H9 (cell line): ENCODE results near the gene KRT79. TPM values are rescaled to one million over a fixed set of nuclear protein-coding genes. Genes with fewer than 3 reads are reported as not detected.

ENCODE experiments used
- DNase-seq: peaks from one replicate; pipeline ENCODE4 v3.0.0-alpha.2; 2017
- H2AFZ ChIP-seq: one replicate; pipeline ENCODE4 v1.6.1; 2013; ENCODE audit warnings: mild to moderate bottlenecking, low read length, control low read depth, moderate library complexity
- H2AK5ac ChIP-seq: 2 replicates; pipeline ENCODE4 v1.6.1; 2013; ENCODE audit warnings: low read length, control low read depth, mixed read lengths; ENCODE audit not compliant: insufficient read length
- H2BK120ac ChIP-seq: one replicate; pipeline ENCODE4 v1.6.1; 2013; ENCODE audit warnings: low read depth, mild to moderate bottlenecking, low read length, control low read depth, inconsistent platforms; ENCODE audit not compliant: poor library complexity, severe bottlenecking
- H2BK12ac ChIP-seq: 2 replicates; pipeline ENCODE4 v1.6.1; 2013; ENCODE audit warnings: low read length, control low read depth, mixed read lengths, low read depth; ENCODE audit not compliant: insufficient read length
- H2BK15ac ChIP-seq: 2 replicates; pipeline ENCODE4 v1.6.1; 2013; ENCODE audit warnings: low read depth, low read length, control low read depth
- H2BK20ac ChIP-seq: one replicate; pipeline ENCODE4 v1.6.1; 2013; ENCODE audit warnings: low read depth, mild to moderate bottlenecking, low read length, control low read depth, inconsistent platforms; ENCODE audit not compliant: poor library complexity, severe bottlenecking
- H2BK5ac ChIP-seq: 2 replicates; pipeline ENCODE4 v1.6.1; 2013; ENCODE audit warnings: low read length, control low read depth, mixed read lengths; ENCODE audit not compliant: insufficient read length
- H3K14ac ChIP-seq: 2 replicates; pipeline ENCODE4 v1.6.1; 2013; ENCODE audit warnings: low read length, control low read depth; ENCODE audit not compliant: insufficient read depth
- H3K18ac ChIP-seq: 2 replicates; pipeline ENCODE4 v1.6.1; 2013; ENCODE audit warnings: low read depth, mild to moderate bottlenecking, mixed read lengths, low read length, control low read depth; ENCODE audit not compliant: insufficient read length
- H3K23ac ChIP-seq: 2 replicates; pipeline ENCODE4 v1.6.1; 2013; ENCODE audit warnings: low read length, control low read depth, mixed read lengths, low read depth; ENCODE audit not compliant: insufficient read length
- H3K23me2 ChIP-seq: 2 replicates; pipeline ENCODE4 v1.6.1; 2013; ENCODE audit warnings: low read depth, mild to moderate bottlenecking, mixed read lengths, low read length, control low read depth; ENCODE audit not compliant: insufficient read length, poor library complexity, severe bottlenecking
- H3K27ac ChIP-seq: 2 replicates; pipeline ENCODE4 v1.5.1; 2013; ENCODE audit warnings: low read length, control low read depth, mixed read lengths, low read depth; ENCODE audit not compliant: insufficient read length
- H3K27me3 ChIP-seq: 2 replicates; pipeline ENCODE4 v1.6.1; 2013; ENCODE audit warnings: low read length, control low read depth, inconsistent platforms; ENCODE audit not compliant: insufficient read depth
- H3K4ac ChIP-seq: 2 replicates; pipeline ENCODE4 v1.6.1; 2013; ENCODE audit warnings: low read depth, mild to moderate bottlenecking, control low read depth, inconsistent platforms, low read length, moderate library complexity
- H3K4me1 ChIP-seq: 2 replicates; pipeline ENCODE4 v1.6.1; 2013; ENCODE audit warnings: low read length, control low read depth, inconsistent platforms; ENCODE audit not compliant: insufficient read depth
- H3K4me2 ChIP-seq: 2 replicates; pipeline ENCODE4 v1.6.1; 2013; ENCODE audit warnings: low read length, control low read depth, mixed read lengths; ENCODE audit not compliant: insufficient read length, insufficient read depth
- H3K56ac ChIP-seq: 2 replicates; pipeline ENCODE4 v1.6.1; 2013; ENCODE audit warnings: low read depth, mild to moderate bottlenecking, mixed read lengths, low read length, control low read depth; ENCODE audit not compliant: insufficient read length
- H3K79me1 ChIP-seq: 2 replicates; pipeline ENCODE4 v1.6.1; 2013; ENCODE audit warnings: low read depth, mild to moderate bottlenecking, moderate library complexity, low read length, control low read depth, inconsistent platforms; ENCODE audit not compliant: insufficient read depth, poor library complexity, severe bottlenecking
- H3K79me2 ChIP-seq: 2 replicates; pipeline ENCODE4 v1.6.1; 2013; ENCODE audit warnings: low read length, control low read depth, inconsistent platforms; ENCODE audit not compliant: insufficient read depth
- H3K9ac ChIP-seq: 2 replicates; pipeline ENCODE4 v1.6.1; 2013; ENCODE audit warnings: low read length, control low read depth, mixed read lengths; ENCODE audit not compliant: insufficient read length; ENCODE audit errors: extremely low read depth
- H3K9me3 ChIP-seq: one replicate; pipeline ENCODE4 v1.6.1; 2013; ENCODE audit warnings: low read depth, low read length, inconsistent platforms; ENCODE audit not compliant: control insufficient read depth
- H3T11ph ChIP-seq: one replicate; pipeline ENCODE4 v1.6.1; 2013; ENCODE audit warnings: mild to moderate bottlenecking, low read length, control low read depth, inconsistent platforms
- H4K20me1 ChIP-seq: one replicate; pipeline ENCODE4 v1.6.1; 2013; ENCODE audit not compliant: control insufficient read depth, insufficient read length, insufficient read depth
- H4K5ac ChIP-seq: 2 replicates; pipeline ENCODE4 v1.6.1; 2013; ENCODE audit warnings: low read depth, mild to moderate bottlenecking, mixed read lengths, low read length, control low read depth; ENCODE audit not compliant: insufficient read length
- H4K8ac ChIP-seq: replicated peaks from 2 replicates; pipeline ENCODE4 v1.6.1; 2013; ENCODE audit warnings: low read length, control low read depth, mixed read lengths, low read depth; ENCODE audit not compliant: insufficient read length
- H4K91ac ChIP-seq: 2 replicates; pipeline ENCODE4 v1.6.1; 2013; ENCODE audit warnings: low read depth, mild to moderate bottlenecking, moderate library complexity, mixed read lengths, low read length, control low read depth; ENCODE audit not compliant: insufficient read length
- H3K27ac Mint-ChIP-seq, 3 experiments: 2 replicates in 2 of 3; 3 replicates in 1 of 3; pipeline ENCODE4 v1.8.0; 2020 to 2021; ENCODE audit warnings: mixed read lengths in 3 of 3, mild to moderate bottlenecking in 1 of 3, moderate library complexity in 1 of 3
- H3K27me3 Mint-ChIP-seq: 2 replicates; pipeline ENCODE4 v1.8.0; 2021; ENCODE audit warnings: low read depth, mild to moderate bottlenecking, moderate library complexity, mixed read lengths
- H3K36me3 Mint-ChIP-seq, 3 experiments: 2 replicates in 2 of 3; 3 replicates in 1 of 3; pipeline ENCODE4 v1.8.0; 2020 to 2021; ENCODE audit warnings: low read depth in 3 of 3, mixed read lengths in 3 of 3; ENCODE audit not compliant: insufficient read depth in 1 of 3
- H3K4me1 Mint-ChIP-seq, 2 experiments: 2 replicates each; pipeline ENCODE4 v1.8.0; 2020; ENCODE audit warnings: mixed read lengths in 2 of 2
- H3K4me3 Mint-ChIP-seq, 2 experiments: 2 replicates in 1 of 2; 3 replicates in 1 of 2; pipeline ENCODE4 v1.8.0; 2020 to 2021; ENCODE audit warnings: mild to moderate bottlenecking in 2 of 2, mixed read lengths in 2 of 2, moderate library complexity in 1 of 2
- H3K9me3 Mint-ChIP-seq, 2 experiments: 2 replicates in 1 of 2; 3 replicates in 1 of 2; pipeline ENCODE4 v1.8.0; 2020; ENCODE audit warnings: mild to moderate bottlenecking in 2 of 2, mixed read lengths in 2 of 2, moderate library complexity in 1 of 2
- WGBS: extraction: QIAGEN DNeasy Blood & Tissue Kit; methylation state at CpG from one replicate; pipeline ENCODE4 v1.1.7; 2013; ENCODE audit warnings: missing lambda C conversion rate, low lambda C conversion rate, mixed read lengths; ENCODE audit not compliant: insufficient read length; ENCODE audit errors: extremely low coverage; 5-methylcytosine and 5-hydroxymethylcytosine counted together
- total RNA-seq: library from RNA; stranded (reverse); gene quantifications from 2 replicates; pipeline ENCODE4 v1.2.1, GENCODE V29; 2021
- TF ChIP-seq, protein P1 (sequence below): fragments of 200-600 bp; sonication (generic); conservative IDR thresholded peaks from 3 replicates; pipeline ENCODE4 v1.8.0; 2021; ENCODE audit warnings: antibody characterized with exemption, mild to moderate bottlenecking

KRT79 gene
- total RNA-seq, 1 experiment from 2014 or later = not detected

- H3K56ac ChIP-seq = no peak overlapping the region
- peaks cover 59% of the 10 kb centered on the region for H3K27me3 Mint-ChIP-seq
- H2BK5ac ChIP-seq = no peak overlapping the region
- DNase-seq = no peak
- peaks cover 9% of the 10 kb centered on the region for H3K23me2 ChIP-seq
- no peak overlapping the region for H4K8ac ChIP-seq
- H2AK5ac ChIP-seq = no peak overlapping the region
- H3K23ac ChIP-seq = no peak overlapping the region
- H2BK120ac ChIP-seq = no peak overlapping the region
- no peaks in the 10 kb centered on the region for H4K20me1 ChIP-seq
- H3K9me3 Mint-ChIP-seq = no peaks in the 10 kb centered on the region
- H3K14ac ChIP-seq = no peak overlapping the region
- H4K5ac ChIP-seq = no peak overlapping the region
- H3K4me1 Mint-ChIP-seq = peaks cover 12 to 28% of the 10 kb centered on the region in 2 experiments
- no peak overlapping the region for H2BK15ac ChIP-seq
- no peak overlapping the region for H3K9ac ChIP-seq
- no peak overlapping the region for H2BK12ac ChIP-seq
- no peaks in the 10 kb centered on the region for H3K79me1 ChIP-seq
- H3K79me2 ChIP-seq = no peaks in the 10 kb centered on the region
- no peaks in the 10 kb centered on the region for H3K9me3 ChIP-seq
- no peak overlapping the region for H3K27ac Mint-ChIP-seq
- H3K4me2 ChIP-seq = no peak overlapping the region
- no peak overlapping the region for H3K27ac ChIP-seq
- H3K27me3 ChIP-seq = no peaks in the 10 kb centered on the region; the same call in 1 of the 2 replicates
- TF ChIP-seq, protein P1, sequence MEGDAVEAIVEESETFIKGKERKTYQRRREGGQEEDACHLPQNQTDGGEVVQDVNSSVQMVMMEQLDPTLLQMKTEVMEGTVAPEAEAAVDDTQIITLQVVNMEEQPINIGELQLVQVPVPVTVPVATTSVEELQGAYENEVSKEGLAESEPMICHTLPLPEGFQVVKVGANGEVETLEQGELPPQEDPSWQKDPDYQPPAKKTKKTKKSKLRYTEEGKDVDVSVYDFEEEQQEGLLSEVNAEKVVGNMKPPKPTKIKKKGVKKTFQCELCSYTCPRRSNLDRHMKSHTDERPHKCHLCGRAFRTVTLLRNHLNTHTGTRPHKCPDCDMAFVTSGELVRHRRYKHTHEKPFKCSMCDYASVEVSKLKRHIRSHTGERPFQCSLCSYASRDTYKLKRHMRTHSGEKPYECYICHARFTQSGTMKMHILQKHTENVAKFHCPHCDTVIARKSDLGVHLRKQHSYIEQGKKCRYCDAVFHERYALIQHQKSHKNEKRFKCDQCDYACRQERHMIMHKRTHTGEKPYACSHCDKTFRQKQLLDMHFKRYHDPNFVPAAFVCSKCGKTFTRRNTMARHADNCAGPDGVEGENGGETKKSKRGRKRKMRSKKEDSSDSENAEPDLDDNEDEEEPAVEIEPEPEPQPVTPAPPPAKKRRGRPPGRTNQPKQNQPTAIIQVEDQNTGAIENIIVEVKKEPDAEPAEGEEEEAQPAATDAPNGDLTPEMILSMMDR = no peak
- H3K4ac ChIP-seq = no peak overlapping the region
- H3T11ph ChIP-seq = no peak overlapping the region
- H2AFZ ChIP-seq = no peak overlapping the region
- H3K4me3 Mint-ChIP-seq = no peak overlapping the region
- no peak overlapping the region for H2BK20ac ChIP-seq
- H4K91ac ChIP-seq = no peak overlapping the region
- no peak overlapping the region for H3K18ac ChIP-seq
- WGBS = no CpG with 5 or more reads among the region's 7 CpGs
- H3K36me3 Mint-ChIP-seq = no peaks in the 10 kb centered on the region
- no peaks in the 10 kb centered on the region for H3K4me1 ChIP-seq
Measured at GRCh38 chr12:52876372-52876771, 42.3 kb upstream of the KRT79 start.
